Smooth muscle cell of the brain vasculature (primary cell): ENCODE measurements around the gene VPS35L.

Experiments used
- DNase-seq: peaks from one replicate; pipeline ENCODE4 v3.0.0-alpha.2; 2012; ENCODE audit warnings: low read depth, low spot score

Gene VPS35L

DNA sequence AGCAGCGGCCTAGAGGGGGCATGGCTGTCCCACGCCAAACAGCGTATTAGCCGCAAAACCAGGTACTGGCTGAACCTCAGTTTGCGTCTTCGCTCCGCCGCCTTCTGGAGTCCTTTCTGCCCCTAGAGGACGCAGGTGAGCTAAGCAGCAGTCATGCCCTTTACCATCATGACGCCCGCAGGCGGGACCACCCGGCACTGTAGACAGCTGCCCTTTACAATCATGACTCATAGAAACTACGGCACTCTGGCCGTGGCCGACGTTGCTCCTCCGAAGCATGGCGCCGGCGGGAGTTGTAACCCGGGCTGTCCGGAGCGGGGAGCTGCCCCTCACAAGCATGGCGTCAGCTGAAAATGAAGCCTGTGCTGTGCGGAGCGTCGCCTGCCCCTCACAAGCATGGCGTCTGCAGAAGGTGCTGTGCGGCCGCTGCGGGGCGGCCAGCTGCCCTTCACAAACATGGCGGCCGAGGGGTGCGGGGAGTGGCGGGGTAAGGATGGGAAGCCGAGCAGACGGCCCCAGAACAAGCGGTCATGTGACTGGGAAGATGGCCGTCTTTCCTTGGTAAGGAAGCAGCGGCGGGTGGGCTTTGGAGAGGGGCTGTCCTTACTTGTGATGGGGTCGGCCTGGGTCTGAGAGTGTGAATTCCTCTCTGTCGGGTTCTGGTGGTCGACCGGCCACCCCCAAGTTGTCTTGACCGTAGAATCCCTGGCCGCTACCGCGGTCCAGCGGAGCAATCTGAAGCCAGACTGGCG lies at the start of gene VPS35L:
Gene VPS35L (plus strand): TSS at position 518 of the 752 bp plus-strand sequence. CDS start 27 bp downstream, at position 545.
- DNase-seq = peak; percentile 97

GRCh38 chr16:19506965-19507364 lies 48.5 kb upstream of the VPS35L start:
- no peak for DNase-seq

DNA sequence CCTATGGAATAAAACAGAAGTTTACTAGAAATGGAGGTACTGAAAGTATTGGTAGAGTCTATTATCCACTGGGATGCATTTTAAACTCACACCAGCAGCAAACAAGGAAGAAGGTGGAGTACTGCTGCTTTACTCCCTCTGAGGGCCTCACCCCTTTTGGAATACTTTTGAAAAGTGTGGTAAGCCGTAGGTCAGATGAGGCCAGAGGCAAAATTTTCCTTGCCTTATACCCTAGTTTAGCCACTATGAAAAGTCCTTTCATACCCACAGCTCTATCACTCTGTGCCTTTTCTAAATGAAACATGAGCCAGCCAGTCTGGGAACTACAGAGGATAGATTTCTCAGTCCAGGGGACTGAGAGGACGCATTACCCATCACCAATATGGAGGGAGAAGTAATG lies 47.6 kb upstream of the VPS35L start:
- no peak for DNase-seq

GRCh38 chr16:19512297-19512696 lies 43.2 kb upstream of the VPS35L start:
- no peak for DNase-seq

GRCh38 chr16:19513377-19514053 lies 42.0 kb upstream of the VPS35L start:
- DNase-seq = no peak

- no peak for DNase-seq
Observed at GRCh38 chr16:19515757-19516156, 39.7 kb upstream of the VPS35L start.

GRCh38 chr16:19517424-19518089 lies 37.9 kb upstream of the VPS35L start:
- no peak for DNase-seq

- DNase-seq = no peak
Observed at GRCh38 chr16:19518388-19518787, 37.1 kb upstream of the VPS35L start.

DNA sequence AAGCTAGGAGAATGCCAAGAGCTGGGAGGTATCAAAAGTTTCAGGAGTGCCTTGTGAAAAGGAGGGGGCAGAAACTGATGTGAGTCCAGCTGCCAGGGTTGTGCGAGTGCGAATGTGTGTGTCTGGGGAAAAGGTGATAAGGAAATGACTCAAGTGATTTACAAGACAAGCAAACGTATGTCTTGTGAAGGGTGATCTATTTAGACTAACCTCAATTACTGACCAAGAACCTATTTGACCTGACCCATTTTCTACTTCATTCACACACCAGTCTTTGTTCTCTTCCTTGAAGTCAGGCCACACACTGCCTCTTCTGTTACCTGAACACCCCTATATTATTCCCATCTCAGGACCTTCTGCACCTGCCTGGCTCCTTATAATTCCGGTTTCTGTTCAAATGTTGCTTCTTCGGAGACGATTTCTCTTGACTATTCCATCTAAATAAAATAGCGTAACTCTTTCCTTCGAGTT lies 34.6 kb upstream of the VPS35L start:
- no peak for DNase-seq

DNA sequence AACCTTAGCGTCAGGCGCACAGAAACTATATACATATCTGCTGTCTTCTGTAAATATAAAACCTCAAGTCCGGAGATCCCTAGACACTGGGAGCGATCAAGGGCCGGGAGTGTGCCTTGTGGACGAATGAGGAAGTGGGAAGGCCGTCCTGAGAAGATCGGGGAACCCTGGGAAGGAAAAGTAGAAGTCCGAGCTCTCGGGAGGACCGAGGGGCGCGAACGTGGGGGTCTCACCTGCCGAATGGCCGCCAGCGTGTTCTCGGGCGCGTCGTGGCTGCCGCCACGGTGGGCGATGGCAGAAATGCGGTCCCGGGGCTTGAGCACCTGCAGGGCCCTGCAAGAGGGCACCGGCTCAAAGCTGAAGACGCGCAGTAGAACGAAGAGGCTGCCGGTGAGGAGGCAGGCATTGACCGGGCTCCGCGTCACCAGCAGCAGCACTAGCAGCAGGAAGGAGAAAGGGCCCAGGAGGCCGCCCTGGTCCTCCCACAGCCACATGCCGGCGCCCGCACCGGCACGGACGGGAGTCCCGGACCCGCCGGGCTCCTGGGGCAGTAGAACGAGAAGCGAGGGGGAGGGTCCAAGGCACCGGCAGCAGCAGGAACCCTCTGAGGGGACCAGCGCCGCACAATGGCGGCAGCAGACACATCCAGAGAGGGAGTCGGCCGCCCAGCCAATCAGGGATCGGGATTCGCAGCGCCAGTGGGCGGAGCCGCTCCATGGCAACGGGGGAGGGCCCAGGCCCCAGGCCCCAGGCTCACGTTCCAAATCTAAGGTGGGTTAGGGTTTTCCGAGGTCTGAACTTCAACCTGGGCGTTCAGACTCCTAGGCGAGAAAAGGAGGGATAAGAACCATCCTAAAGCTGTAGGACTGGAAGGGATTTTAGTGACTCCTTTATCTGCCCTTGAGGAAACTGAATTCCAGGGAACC lies 33.8 kb upstream of the VPS35L start, which contains the start of gene GDE1:
Gene GDE1 (minus strand): TSS at position 628 of the 926 bp plus-strand sequence. CDS start 134 bp downstream, at position 494.
- DNase-seq = peak; percentile 49

- DNase-seq = no peak
Observed at GRCh38 chr16:19522397-19522732, 33.1 kb upstream of the VPS35L start.

GRCh38 chr16:19522760-19523159 lies 32.7 kb upstream of the VPS35L start:
- no peak for DNase-seq

DNA sequence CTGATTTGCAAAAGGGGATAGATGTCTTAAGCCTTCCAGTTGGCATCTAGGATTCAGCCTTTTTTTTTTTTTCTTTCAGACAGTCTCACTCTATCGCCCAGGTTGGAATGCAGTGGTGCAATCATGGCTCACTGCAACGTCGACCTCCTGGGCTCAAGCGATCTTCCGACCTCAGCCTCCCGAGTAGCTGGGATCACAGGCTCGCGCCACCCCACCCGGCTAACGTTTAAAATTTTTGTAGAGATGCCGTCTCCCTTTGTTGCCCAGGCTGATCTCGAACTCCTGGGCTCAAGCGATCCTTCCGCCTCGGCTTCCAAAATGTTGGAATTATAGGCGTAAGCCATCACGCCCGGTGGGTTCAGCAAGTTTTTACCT lies 32.3 kb upstream of the VPS35L start:
- DNase-seq = no peak

GRCh38 chr16:19523559-19524355 lies 31.7 kb upstream of the VPS35L start, which contains the start of gene CCP110:
Gene CCP110, plus strand, starts transcription at chr16:19523942. Its CDS starts 3,940 bp downstream, at chr16:19527882.
- DNase-seq = peak; percentile 90

DNA sequence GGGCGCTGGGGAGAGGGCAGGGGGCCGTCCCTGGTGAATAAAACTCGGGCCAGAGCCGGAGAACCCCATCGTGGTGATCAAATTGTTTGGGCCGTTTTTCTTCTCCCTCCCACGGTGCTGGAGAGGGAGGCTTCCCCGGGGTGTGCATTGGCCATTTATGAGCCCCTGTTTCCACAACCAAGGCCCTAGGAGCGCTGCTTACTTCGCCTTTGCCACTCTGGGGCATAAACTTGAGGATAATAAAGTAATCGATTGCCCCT lies 31.2 kb upstream of the VPS35L start:
- DNase-seq = no peak

GRCh38 chr16:19524616-19525384 lies 30.7 kb upstream of the VPS35L start:
- DNase-seq = no peak

GRCh38 chr16:19525385-19525723 lies 30.1 kb upstream of the VPS35L start:
- DNase-seq = no peak

GRCh38 chr16:19527161-19527560 lies 28.3 kb upstream of the VPS35L start:
- DNase-seq = no peak

DNA sequence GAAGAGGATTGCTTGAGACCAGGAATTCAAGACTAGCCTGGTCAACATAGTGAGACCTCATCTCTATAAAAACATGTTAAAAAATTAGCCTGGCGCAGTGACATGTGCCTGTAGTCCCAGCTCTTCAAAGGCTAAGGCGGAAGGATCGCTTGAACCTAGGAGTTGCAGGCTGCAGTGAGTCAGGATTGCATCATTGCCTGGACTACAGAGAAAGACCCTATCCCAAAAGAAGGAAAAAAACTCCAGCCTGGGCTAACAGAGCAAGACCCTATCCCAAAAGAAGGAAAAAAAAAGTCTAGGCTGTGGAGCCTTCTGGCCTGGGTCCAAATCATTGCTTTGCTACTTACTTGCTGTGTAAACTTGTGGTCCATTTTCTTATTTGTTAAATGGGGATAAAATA lies 26.8 kb upstream of the VPS35L start:
- DNase-seq = no peak

DNA sequence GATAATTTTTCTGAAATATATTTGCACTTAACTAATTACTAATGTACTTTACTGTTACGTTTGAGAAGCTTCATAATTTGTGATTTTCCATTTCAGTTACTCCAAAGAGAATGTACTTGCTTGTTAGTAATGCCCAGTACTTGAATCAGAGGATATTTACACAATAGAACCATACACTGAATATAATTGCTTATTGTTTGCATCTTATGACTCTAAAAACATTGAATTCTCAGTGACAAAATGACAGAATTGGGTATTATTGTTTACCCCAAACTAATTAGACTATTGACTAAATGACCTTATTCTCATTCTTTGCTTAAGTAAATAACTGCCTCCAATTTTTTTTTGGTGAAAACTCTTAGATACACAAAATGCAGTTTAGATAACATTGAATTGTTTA lies 22.9 kb upstream of the VPS35L start:
- no peak for DNase-seq
